GM23338 (cell line): ENCODE measurements around the gene ACTBL2. TPM values are rescaled to one million over a fixed set of nuclear protein-coding genes. Genes with fewer than 3 reads are reported as not detected.

Source experiments
- ATAC-seq: fragments of 200-7000 bp; cut with Tn5 transposase; 3 replicates; pipeline ENCODE4 v1.9.1; 2020
- DNase-seq: peaks from one replicate; pipeline ENCODE4 v3.0.0-alpha.2; 2015; ENCODE audit warnings: low spot score
- H2AFZ ChIP-seq: fragments of 200-600 bp; sonication (generic); 2 replicates; pipeline ENCODE4 v1.8.0; 2016; ENCODE audit warnings: antibody characterized with exemption, mild to moderate bottlenecking, moderate library complexity
- H3F3A ChIP-seq: fragments of 200-600 bp; sonication (generic); replicated peaks from 2 replicates; pipeline ENCODE4 v1.8.0; 2017; ENCODE audit warnings: antibody characterized with exemption, mixed run types, low read depth
- H3K27ac ChIP-seq: fragments of 200-600 bp; sonication (generic); 2 replicates; pipeline ENCODE4 v1.6.1; 2016; ENCODE audit warnings: low read depth
- H3K27me3 ChIP-seq: fragments of 200-600 bp; sonication (generic); 2 replicates; pipeline ENCODE4 v1.8.0; 2016; ENCODE audit warnings: mild to moderate bottlenecking, mixed run types, moderate library complexity; ENCODE audit not compliant: insufficient read depth
- H3K36me3 ChIP-seq: fragments of 200-600 bp; sonication (generic); 2 replicates; pipeline ENCODE4 v1.8.0; 2016; ENCODE audit warnings: mild to moderate bottlenecking; ENCODE audit not compliant: insufficient read depth
- H3K4me1 ChIP-seq: fragments of 200-600 bp; sonication (generic); 2 replicates; pipeline ENCODE4 v1.8.0; 2016; ENCODE audit warnings: mild to moderate bottlenecking, moderate library complexity; ENCODE audit not compliant: insufficient read depth
- H3K4me2 ChIP-seq: fragments of 200-600 bp; sonication (generic); 2 replicates; pipeline ENCODE4 v1.7.1; 2017; ENCODE audit warnings: mixed run types
- H3K4me3 ChIP-seq: fragments of 200-600 bp; sonication (generic); 2 replicates; pipeline ENCODE4 v1.6.1; 2016; ENCODE audit warnings: mixed run types
- H3K79me2 ChIP-seq: fragments of 200-600 bp; sonication (generic); replicated peaks from 2 replicates; pipeline ENCODE4 v1.8.0; 2017; ENCODE audit warnings: mild to moderate bottlenecking; ENCODE audit not compliant: insufficient read depth
- H3K9me2 ChIP-seq: fragments of 200-600 bp; sonication (generic); 2 replicates; pipeline ENCODE4 v1.8.0; 2017; ENCODE audit not compliant: insufficient read depth
- H4K20me1 ChIP-seq: fragments of 200-600 bp; sonication (generic); replicated peaks from 2 replicates; pipeline ENCODE4 v1.8.0; 2017; ENCODE audit warnings: mild to moderate bottlenecking; ENCODE audit not compliant: insufficient read depth
- H3K27ac Mint-ChIP-seq: 2 replicates; pipeline ENCODE4 v1.8.0; 2020; ENCODE audit warnings: inconsistent platforms, mild to moderate bottlenecking, moderate library complexity, mixed read lengths
- H3K27me3 Mint-ChIP-seq: 3 replicates; pipeline ENCODE4 v1.8.0; 2022; ENCODE audit warnings: low read depth, mild to moderate bottlenecking, moderate library complexity, mixed read lengths, inconsistent platforms; ENCODE audit not compliant: insufficient read depth, poor library complexity
- H3K36me3 Mint-ChIP-seq: 3 replicates; pipeline ENCODE4 v1.8.0; 2021; ENCODE audit warnings: low read depth, mild to moderate bottlenecking, inconsistent platforms, moderate library complexity, mixed read lengths
- H3K4me1 Mint-ChIP-seq: 3 replicates; pipeline ENCODE4 v1.8.0; 2020; ENCODE audit warnings: mild to moderate bottlenecking, inconsistent platforms, mixed read lengths
- H3K4me3 Mint-ChIP-seq: 3 replicates; pipeline ENCODE4 v1.8.0; 2021; ENCODE audit warnings: moderate library complexity, mild to moderate bottlenecking, inconsistent platforms, mixed read lengths
- H3K9me3 Mint-ChIP-seq: 3 replicates; pipeline ENCODE4 v1.8.0; 2020; ENCODE audit warnings: moderate library complexity, mild to moderate bottlenecking, inconsistent platforms, mixed read lengths
- CREB1 ChIP-seq: fragments of 250-450 bp; sonication (Bioruptor Pico); IDR thresholded peaks from 2 replicates; pipeline ENCODE4 v1.5.0; 2020; ENCODE audit warnings: low read depth, mild to moderate bottlenecking, moderate library complexity
- CTCF ChIP-seq, 2 experiments: fragments of 200-600 bp in 1 of 2; sonication (generic) in 1 of 2; conservative IDR thresholded peaks; 2 replicates each; pipeline versions ENCODE4 v1.5.1 to v1.6.1; 2016 to 2017; ENCODE audit warnings: antibody characterized with exemption in 2 of 2, low read depth in 2 of 2, mild to moderate bottlenecking in 2 of 2, moderate library complexity in 1 of 2
- ETS1 ChIP-seq: IDR thresholded peaks from 2 replicates; pipeline ENCODE4 v1.6.1; 2016; ENCODE audit warnings: antibody characterized with exemption
- EZH2 ChIP-seq: fragments of 200-600 bp; sonication (generic); IDR thresholded peaks from one replicate; pipeline ENCODE4 v1.8.0; 2017; ENCODE audit warnings: antibody characterized with exemption, mild to moderate bottlenecking, low read depth; ENCODE audit not compliant: unreplicated experiment
- EZH2phosphoT487 ChIP-seq: fragments of 200-600 bp; sonication (generic); IDR thresholded peaks from one replicate; pipeline ENCODE4 v1.8.1; 2018; ENCODE audit warnings: antibody characterized with exemption; ENCODE audit not compliant: unreplicated experiment
- REST ChIP-seq: IDR thresholded peaks from one replicate; pipeline ENCODE4 v1.6.1; 2018; ENCODE audit warnings: antibody characterized with exemption; ENCODE audit not compliant: unreplicated experiment
- STAT1 ChIP-seq: IDR thresholded peaks from one replicate; pipeline ENCODE4 v1.6.1; 2016; ENCODE audit warnings: antibody characterized with exemption; ENCODE audit not compliant: unreplicated experiment
- ZNF114 ChIP-seq: fragments of 250-450 bp; sonication (Bioruptor Pico); IDR thresholded peaks from 2 replicates; pipeline ENCODE4 v1.5.0; 2020; ENCODE audit warnings: mild to moderate bottlenecking, moderate library complexity
- ZNF462 ChIP-seq: fragments of 250-450 bp; sonication (Bioruptor Pico); IDR thresholded peaks from 2 replicates; pipeline ENCODE4 v1.5.0; 2020; ENCODE audit warnings: mild to moderate bottlenecking, moderate library complexity
- polyA plus RNA-seq: library from polyadenylated mRNA; unstranded; fragments of >200 nt; fragmentation: Nextera tagmentation; extraction: Ambion mirVana; gene quantifications from 2 replicates; pipeline ENCODE4 v1.2.1, GENCODE V29; 2016
- total RNA-seq: library from RNA; depleted of rRNA; stranded (reverse); fragments of >200 nt; shearing (Covaris generic); gene quantifications from 2 replicates; pipeline ENCODE4 v1.2.3, GENCODE V29; 2014

Gene ACTBL2
- total and polyA plus RNA-seq, 2 experiments from 2014 or later: not detected

- TF ChIP-seq ZNF462 (CRISPR knock-in tag) (no peak), EZH2phosphoT487 (no peak)
Measured at GRCh38 chr5:57494104-57495098, 11.8 kb upstream of the ACTBL2 start (continued).

GRCh38 chr5:57493034-57493433 lies 10.4 kb upstream of the ACTBL2 start:
- H3K9me3 Mint-ChIP-seq: no peaks in the 10 kb centered on the region
- no peak overlapping the region for H3K27ac ChIP-seq
- H3K9me2 ChIP-seq: peaks cover 6% of the 10 kb centered on the region; the same call in 1 of the 2 replicates
- no peaks in the 10 kb centered on the region for H3K27me3 Mint-ChIP-seq
- H2AFZ ChIP-seq: no peak overlapping the region
- no peaks in the 10 kb centered on the region for H3F3A ChIP-seq
- H3K36me3 ChIP-seq: no peaks in the 10 kb centered on the region
- no peak overlapping the region for H3K4me3 Mint-ChIP-seq
- ATAC-seq (no peak), DNase-seq (no peak)
- H3K36me3 Mint-ChIP-seq: no peaks in the 10 kb centered on the region
- H3K27me3 ChIP-seq: no peaks in the 10 kb centered on the region
- no peak for TF ChIP-seq EZH2phosphoT487
- no peak for TF ChIP-seq EZH2
- no peak for TF ChIP-seq REST
- no peak for TF ChIP-seq ETS1
- no peak for TF ChIP-seq CTCF (conservative IDR thresholded peaks at IDR 0.05; ENCODE audit: low read depth in 2 of 2)
- no peak for TF ChIP-seq STAT1
- TF ChIP-seq CREB1 (CRISPR knock-in tag): no peak
- TF ChIP-seq ZNF114 (CRISPR knock-in tag): no peak
- H3K27ac Mint-ChIP-seq: no peak overlapping the region
- no peaks in the 10 kb centered on the region for H3K79me2 ChIP-seq
- peaks cover 8% of the 10 kb centered on the region for H3K4me1 Mint-ChIP-seq
- no peak overlapping the region for H3K4me2 ChIP-seq
- H3K4me3 ChIP-seq: no peak overlapping the region
- H3K4me1 ChIP-seq: 0 out of 2 replicates have a peak, but pooled peaks cover 5% of the 10 kb centered on the region
- no peaks in the 10 kb centered on the region for H4K20me1 ChIP-seq
